Measurements from ENCODE around the gene CEACAM8. TPM values are rescaled to one million over a fixed set of nuclear protein-coding genes. Genes with fewer than 3 reads are reported as not detected.
"Not testable (repeated sequence)": the region's sequence is repeated elsewhere in the genome, so short reads cannot be mapped to it uniquely, and the experiment has no call there.

CEACAM8 gene
- total RNA-seq, result not detected

DNA sequence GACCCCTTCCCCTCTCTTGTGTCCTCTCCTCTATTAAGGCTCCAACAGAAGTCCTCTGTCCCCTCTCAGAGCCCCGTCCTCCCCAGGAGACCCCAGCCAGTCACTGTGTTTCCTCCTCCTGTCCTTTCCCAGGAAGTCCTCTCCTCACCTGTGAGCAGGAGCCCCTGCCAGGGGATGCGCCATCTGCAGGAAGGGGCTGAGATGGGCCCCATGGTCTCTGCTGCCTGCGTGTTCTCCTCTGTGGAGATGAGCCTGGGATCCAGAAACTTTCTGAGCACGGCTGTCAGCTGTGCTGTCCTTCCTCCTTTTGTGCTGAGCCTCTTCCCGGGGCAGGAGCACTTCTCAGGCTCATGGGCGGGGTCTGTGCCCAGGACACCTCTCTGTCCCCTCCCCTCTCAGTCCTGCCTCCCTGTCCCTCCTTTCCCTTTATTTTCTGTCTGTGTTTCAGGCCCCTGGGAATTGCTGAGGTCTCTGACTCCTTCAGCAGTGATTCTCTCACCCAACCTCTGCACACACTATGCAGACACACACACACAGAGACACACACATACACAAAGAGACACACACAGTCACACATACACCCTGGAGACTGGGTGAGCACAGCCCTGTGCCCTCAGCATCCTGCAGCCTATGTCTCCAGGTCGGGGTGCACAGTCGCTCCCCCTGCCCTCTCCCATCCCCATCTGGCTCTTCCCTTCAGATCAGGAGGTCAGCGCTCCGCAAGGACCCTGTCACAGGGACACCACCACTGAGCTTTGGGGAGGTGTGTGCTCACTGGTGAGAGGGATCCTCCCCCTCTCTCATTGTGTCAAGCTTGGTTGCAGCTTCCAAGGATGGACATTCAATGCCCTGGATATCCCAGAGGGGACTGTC is at the start of gene CEACAM8:
Gene CEACAM8 (minus strand): TSS at position 308 of the 873 bp plus-strand sequence. CDS start 96 bp downstream, at position 212.
- Mint-ChIP-seq H3K4me3 (no peak within 1 kb of the TSS), H3K9me3 (no peaks in the 10 kb centered on the region), H3K27ac (no peak within 1 kb of the TSS), H3K27me3 (peaks cover 32% of the 10 kb centered on the region), H3K36me3 (ENCODE audit: low read depth) (no peaks in the 10 kb centered on the region), H3K4me1 (no peaks in the 10 kb centered on the region)
- no peak for DNase-seq
- ChIA-PET POLR2A (no interaction called here), CTCF (interaction anchor here (2.2 to 3.2 kb wide), 2 partner anchors 28 to 66 kb away, joined by 6 to 20 read pairs; partner anchors contain the start of gene CEACAM1)

DNA sequence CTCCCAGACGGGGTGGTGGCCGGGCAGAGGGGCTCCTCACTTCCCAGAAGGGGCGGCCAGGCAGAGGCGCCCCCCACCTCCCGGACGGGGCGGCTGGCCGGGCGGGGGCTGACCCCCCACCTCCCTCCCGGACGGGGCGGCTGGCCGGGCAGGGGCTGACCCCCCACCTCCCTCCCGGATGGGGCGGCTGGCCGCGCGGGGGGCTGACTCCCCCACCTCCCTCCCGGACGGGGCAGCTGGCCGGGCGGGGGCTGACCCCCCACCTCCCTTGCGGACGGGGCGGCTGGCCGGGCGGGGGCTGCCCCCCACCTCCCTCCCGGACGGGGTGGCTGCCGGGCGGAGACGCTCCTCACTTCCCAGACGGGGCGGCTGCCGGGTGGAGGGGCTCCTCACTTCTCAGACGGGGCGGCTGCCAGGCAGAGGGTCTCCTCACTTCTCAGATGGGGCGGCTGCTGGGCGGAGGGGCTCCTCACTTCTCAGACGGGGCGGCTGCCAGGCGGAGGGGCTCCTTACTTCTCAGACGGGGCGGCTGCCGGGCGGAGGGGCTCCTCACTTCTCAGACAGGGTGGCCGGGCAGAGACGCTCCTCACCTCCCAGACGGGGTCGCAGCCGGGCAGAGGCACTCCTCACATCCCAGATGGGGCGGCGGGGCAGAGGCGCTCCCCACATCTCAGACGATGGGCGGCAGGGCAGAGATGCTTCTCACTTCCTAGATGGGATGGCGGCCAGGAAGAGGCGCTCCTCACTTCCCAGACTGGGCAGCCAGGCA is 44.8 kb upstream of the CEACAM8 start:
- peaks cover 20% of the 10 kb centered on the region for H3K27me3 Mint-ChIP-seq

DNA sequence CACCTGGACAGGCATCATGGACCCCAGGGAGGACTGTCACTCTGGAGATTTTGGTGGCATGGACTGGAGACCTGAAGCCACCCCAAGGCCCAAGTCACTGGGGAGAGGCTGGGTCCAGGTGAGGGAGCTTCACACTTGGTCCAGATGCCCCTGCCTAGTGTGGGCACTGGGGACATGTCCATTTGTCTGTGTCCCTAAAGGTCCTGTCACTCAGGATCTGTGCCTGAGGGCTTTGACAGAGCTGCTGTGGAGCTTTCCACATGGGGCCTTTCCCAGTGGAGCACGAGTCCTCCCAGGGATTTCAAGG is 40.5 kb upstream of the CEACAM8 start:
- H3K27me3 Mint-ChIP-seq, result peaks cover 17% of the 10 kb centered on the region
- H3K36me3 Mint-ChIP-seq (ENCODE audit: low read depth), result no peaks in the 10 kb centered on the region
- no peak overlapping the region for H3K27ac Mint-ChIP-seq
- DNase-seq, result no peak
- no peaks in the 10 kb centered on the region for H3K9me3 Mint-ChIP-seq
- CTCF ChIA-PET, result interaction anchor here (0.6 to 1.5 kb wide), 8 partner anchors 8 to 48 kb away, joined by 3 to 10 read pairs (median 4); no protein-coding TSS in a partner anchor
- H3K4me1 Mint-ChIP-seq, result no peaks in the 10 kb centered on the region
- no peak overlapping the region for H3K4me3 Mint-ChIP-seq
- POLR2A ChIA-PET, result no interaction called here

More for the DNA sequence above, 44.8 kb upstream of the CEACAM8 start:
- CTCF ChIA-PET; DNase-seq; H3K4me1 Mint-ChIP-seq; POLR2A ChIA-PET; H3K4me3 Mint-ChIP-seq; H3K36me3 Mint-ChIP-seq (ENCODE audit: low read depth); H3K9me3 Mint-ChIP-seq; H3K27ac Mint-ChIP-seq: not testable (repeated sequence)

DNA sequence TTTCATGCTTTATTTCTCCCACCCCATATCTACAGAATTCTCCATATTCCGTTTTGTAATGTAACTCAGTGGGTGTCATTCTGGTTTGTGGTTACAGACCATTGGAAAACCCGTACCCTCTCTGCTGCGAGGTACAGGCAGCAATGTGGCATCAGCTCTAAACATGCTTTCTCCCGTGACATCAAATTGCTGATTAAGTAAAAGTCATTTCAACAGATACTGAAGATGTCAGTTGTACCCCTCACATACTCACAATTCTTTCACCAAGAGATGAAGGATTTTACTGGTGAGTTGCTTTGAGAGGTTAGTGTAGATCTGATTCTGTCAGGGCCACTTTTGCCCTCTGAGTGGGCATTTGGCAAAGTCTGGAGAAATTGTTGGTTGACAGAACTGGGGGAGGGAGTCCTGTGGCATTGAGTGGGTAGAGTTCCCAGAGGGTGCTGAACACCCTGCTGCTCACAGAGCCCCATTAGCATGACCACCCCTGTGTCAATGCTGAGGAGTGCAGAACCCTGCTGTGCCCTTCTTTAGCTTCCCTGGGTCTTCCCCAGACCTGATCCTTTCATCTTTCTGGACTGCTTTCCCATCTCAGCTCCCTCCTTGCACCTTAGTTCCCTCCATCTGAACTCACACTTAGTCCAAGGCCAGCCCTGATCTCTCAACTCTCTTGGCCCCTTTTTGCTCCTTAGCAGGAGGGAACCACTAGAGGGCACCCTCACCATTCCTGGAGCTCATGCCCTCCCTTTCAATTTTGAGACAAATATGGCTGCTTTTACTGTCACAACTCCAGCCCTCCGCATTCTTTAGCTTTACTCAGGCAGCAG is 39.9 kb upstream of the CEACAM8 start:
- H3K9me3 Mint-ChIP-seq, result no peaks in the 10 kb centered on the region
- H3K4me1 Mint-ChIP-seq, result no peaks in the 10 kb centered on the region
- ChIA-PET CTCF (interaction anchor here (0.6 to 1.5 kb wide), 8 partner anchors 9 to 49 kb away, joined by 3 to 10 read pairs (median 4); no protein-coding TSS in a partner anchor), POLR2A (no interaction called here)
- no peak overlapping the region for H3K4me3 Mint-ChIP-seq
- no peak overlapping the region for H3K27ac Mint-ChIP-seq
- peaks cover 17% of the 10 kb centered on the region for H3K27me3 Mint-ChIP-seq
- DNase-seq, result peak; percentile 48
- H3K36me3 Mint-ChIP-seq (ENCODE audit: low read depth), result no peaks in the 10 kb centered on the region

DNA sequence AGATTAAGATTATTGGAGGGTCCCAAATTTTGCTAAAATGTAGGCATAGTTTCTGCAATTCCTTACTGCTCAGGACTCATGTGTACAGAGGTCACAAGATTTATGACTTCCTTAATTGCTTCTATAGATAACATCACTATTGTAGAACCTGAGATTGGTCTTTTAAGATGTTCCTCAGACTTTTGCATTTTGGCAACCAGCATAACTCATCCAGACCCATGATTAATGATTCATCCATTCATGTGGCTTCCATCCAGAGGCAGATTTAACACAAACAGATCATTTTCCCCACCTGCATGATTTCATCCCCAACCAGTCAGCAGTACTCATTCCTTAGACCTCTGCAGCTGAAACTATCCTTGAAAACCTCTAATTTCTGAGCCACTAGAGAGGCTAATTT is 34.5 kb upstream of the CEACAM8 start:
- Mint-ChIP-seq H3K9me3 (peaks cover 2% of the 10 kb centered on the region), H3K36me3 (ENCODE audit: low read depth) (no peaks in the 10 kb centered on the region), H3K4me1 (peaks cover 16% of the 10 kb centered on the region), H3K27me3 (peaks cover 3% of the 10 kb centered on the region), H3K27ac (no peak overlapping the region), H3K4me3 (no peak overlapping the region)
- DNase-seq, result no peak
- POLR2A ChIA-PET, result interaction anchor here (1.0 kb wide), 1 partner anchor 27 kb away, joined by 3 read pairs; no protein-coding TSS in a partner anchor
- CTCF ChIA-PET, result interaction anchor here (1.3 kb wide), 1 partner anchor 23 kb away, joined by 4 read pairs; no protein-coding TSS in a partner anchor

DNA sequence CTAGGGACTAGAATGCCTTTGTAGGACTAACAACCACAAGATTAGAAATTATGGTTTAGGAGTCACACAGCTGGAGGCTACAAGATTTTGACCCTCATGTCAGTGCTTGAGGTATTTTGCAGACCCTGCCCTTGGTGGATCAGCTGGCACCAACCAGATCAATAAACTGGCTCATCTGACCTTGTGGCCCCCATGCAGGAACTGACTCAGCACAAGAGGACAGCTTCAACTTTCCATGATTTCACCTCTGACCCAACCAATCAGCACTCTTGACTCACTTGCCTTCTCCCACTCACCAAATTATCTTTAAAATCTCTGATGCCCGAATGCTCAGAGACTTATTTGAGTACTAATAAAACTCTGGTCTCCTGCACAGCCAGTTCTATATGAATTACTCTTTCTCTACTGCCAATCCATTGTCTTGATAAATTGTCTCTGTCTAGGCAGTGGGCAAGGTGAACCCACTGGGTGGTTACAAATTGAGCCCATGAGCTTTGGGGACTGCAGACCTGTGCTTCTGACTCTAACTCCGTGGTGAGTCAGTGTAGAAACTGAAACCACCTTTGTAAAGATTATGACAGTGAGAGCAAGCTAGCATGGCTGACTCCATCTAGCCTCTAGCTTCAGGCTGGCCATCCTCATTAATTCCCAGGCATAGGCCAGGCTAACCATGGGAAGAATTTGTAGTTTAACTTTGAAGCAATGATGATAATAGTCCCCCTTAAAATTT is 33.9 kb upstream of the CEACAM8 start:
- no peak overlapping the region for H3K4me3 Mint-ChIP-seq
- peak overlapping the region; percentile 66 for H3K27ac Mint-ChIP-seq
- peaks cover 3% of the 10 kb centered on the region for H3K27me3 Mint-ChIP-seq
- no peaks in the 10 kb centered on the region for H3K36me3 Mint-ChIP-seq (ENCODE audit: low read depth)
- H3K9me3 Mint-ChIP-seq, result peaks cover 2% of the 10 kb centered on the region
- POLR2A ChIA-PET, result interaction anchor here (1.0 kb wide), 1 partner anchor 26 kb away, joined by 3 read pairs; no protein-coding TSS in a partner anchor
- H3K4me1 Mint-ChIP-seq, result peaks cover 16% of the 10 kb centered on the region
- CTCF ChIA-PET, result interaction anchor here (1.3 kb wide), 1 partner anchor 22 kb away, joined by 4 read pairs; no protein-coding TSS in a partner anchor
- DNase-seq, result peak; percentile 23

DNA sequence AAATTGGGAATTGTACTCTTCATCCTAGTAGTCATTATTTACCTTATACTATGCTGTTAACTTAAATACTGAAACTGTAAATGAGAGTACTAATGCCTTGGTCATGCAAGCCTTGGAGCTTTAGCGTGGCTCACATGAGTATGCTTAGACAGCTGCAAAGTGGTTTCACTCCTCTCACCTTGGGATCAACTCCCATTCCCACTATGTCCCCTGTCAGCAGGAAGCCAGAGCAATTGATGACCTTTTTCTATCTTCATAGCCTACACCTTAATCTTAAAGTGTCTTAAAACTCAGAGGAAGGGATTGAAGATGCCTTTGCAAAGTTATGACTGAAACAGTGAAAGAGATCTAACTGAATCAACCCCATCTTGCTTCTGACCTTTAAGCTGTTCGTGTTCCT is 33.2 kb upstream of the CEACAM8 start:
- Mint-ChIP-seq H3K9me3 (peaks cover 2% of the 10 kb centered on the region), H3K27ac (peak overlapping the region; percentile 66), H3K36me3 (ENCODE audit: low read depth) (no peaks in the 10 kb centered on the region), H3K27me3 (peaks cover 5% of the 10 kb centered on the region), H3K4me3 (no peak overlapping the region), H3K4me1 (peaks cover 16% of the 10 kb centered on the region)
- DNase-seq, result no peak
- ChIA-PET CTCF (interaction anchor here (1.3 kb wide), 1 partner anchor 22 kb away, joined by 4 read pairs; no protein-coding TSS in a partner anchor), POLR2A (no interaction called here)

DNA sequence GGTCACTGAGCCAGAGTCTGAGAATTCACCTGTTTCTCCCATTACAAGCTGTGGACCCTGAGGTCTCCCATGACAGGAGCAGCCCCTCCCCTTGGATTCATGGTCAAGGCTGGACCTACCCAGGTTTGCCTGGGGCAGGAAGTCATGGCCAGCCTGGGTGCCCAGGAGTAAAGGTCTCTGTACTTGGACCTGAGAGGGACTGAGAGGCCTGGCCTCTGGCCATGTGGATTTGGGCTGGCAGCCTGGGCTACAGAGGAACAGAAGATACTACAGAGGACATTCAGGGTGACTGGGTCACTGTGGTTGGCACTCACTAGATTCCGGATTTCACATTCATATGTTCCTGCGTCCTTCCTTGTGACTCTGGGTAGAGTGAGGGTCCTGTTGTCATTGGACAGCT is 31.5 kb upstream of the CEACAM8 start:
- peaks cover 2% of the 10 kb centered on the region for H3K9me3 Mint-ChIP-seq
- H3K4me3 Mint-ChIP-seq, result no peak overlapping the region
- POLR2A ChIA-PET, result no interaction called here
- peaks cover 5% of the 10 kb centered on the region for H3K27me3 Mint-ChIP-seq
- H3K4me1 Mint-ChIP-seq, result peaks cover 16% of the 10 kb centered on the region
- CTCF ChIA-PET, result interaction anchor here (2.6 kb wide), 1 partner anchor 9 kb away, joined by 10 read pairs; no protein-coding TSS in a partner anchor
- DNase-seq, result no peak
- H3K36me3 Mint-ChIP-seq (ENCODE audit: low read depth), result no peaks in the 10 kb centered on the region
- no peak overlapping the region for H3K27ac Mint-ChIP-seq

DNA sequence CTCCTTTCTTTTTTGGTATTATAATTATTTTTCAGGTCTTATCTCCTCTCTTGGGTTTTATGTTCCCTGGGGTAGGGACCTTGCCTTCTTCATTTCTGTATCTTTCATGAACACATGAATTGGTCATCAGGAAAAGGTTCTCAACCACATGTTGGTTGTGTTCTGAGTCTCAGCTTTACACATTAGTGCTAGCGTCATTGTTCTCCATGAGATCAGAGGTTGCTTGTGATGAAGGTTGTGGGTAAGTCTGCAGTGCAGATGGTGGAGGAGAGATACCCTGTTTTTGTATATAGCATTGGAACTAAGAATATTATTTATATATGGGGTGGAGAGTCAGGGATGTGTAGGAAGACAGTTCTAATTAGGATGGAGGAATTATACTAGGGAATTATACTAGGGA is 24.5 kb upstream of the CEACAM8 start:
- ChIA-PET CTCF (no interaction called here), POLR2A (no interaction called here)
- no peaks in the 10 kb centered on the region for H3K9me3 Mint-ChIP-seq
- no peaks in the 10 kb centered on the region for H3K4me1 Mint-ChIP-seq
- no peaks in the 10 kb centered on the region for H3K36me3 Mint-ChIP-seq (ENCODE audit: low read depth)
- peaks cover 29% of the 10 kb centered on the region for H3K27me3 Mint-ChIP-seq
- no peak overlapping the region for H3K4me3 Mint-ChIP-seq
- no peak for DNase-seq
- no peak overlapping the region for H3K27ac Mint-ChIP-seq

DNA sequence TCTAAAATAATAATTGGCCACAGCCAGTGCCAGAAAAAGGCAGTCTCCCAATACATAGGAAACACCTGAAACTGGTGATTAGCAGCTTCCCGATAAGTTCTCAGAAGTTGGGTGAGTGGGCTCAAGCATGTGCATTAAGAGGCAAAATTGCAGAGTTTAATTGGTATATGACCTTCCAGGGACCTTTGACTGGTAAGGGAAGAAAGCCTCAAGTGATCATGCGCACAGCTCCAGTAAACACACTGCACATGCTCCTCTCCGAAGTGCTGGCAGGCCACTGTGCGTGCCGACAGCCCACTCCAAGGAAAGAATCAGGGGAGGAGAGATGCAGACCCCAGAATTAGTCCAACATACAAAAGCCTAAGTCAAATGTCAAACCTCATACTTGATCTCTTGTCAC is 18.9 kb upstream of the CEACAM8 start:
- no peak for DNase-seq
- Mint-ChIP-seq H3K9me3 (no peaks in the 10 kb centered on the region), H3K27ac (no peak overlapping the region), H3K4me1 (no peaks in the 10 kb centered on the region), H3K4me3 (no peak overlapping the region), H3K27me3 (peaks cover 22% of the 10 kb centered on the region), H3K36me3 (ENCODE audit: low read depth) (no peaks in the 10 kb centered on the region)
- ChIA-PET CTCF (interaction anchor here (1.0 kb wide), 1 partner anchor 21 kb away, joined by 4 read pairs; no protein-coding TSS in a partner anchor), POLR2A (no interaction called here)

DNA sequence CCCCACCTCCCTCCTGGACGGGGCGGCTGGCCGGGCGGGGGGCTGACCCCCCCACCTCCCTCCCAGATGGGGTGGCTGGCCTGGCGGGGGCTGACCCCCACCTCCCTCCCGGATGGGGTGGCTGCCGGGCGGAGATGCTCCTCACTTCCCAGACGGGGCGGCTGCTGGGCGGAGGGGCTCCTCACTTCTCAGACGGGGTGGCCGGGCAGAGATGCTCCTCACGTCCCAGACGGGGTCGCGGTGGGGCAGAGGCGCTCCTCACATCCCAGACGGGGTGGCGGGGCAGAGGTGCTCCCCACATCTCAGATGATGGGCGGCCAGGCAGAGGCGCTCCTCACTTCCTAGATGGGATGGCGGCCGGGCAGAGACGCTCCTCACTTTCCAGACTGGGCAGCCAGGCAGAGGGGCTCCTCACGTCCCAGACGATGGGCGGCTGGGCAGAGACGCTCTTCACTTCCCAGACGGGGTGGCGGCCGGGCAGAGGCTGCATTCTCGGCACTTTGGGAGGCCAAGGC is 15.7 kb upstream of the CEACAM8 start:
- H3K4me1 Mint-ChIP-seq; H3K36me3 Mint-ChIP-seq (ENCODE audit: low read depth); H3K4me3 Mint-ChIP-seq; CTCF ChIA-PET; DNase-seq; H3K27ac Mint-ChIP-seq; H3K9me3 Mint-ChIP-seq; POLR2A ChIA-PET: not testable (repeated sequence)
- peaks cover 22% of the 10 kb centered on the region for H3K27me3 Mint-ChIP-seq

Data from activated CD4-positive, alpha-beta memory T cell treated with anti-CD3 and anti-CD28 coated beads, Interleukin-2, amount 10 ng/mL, durations not matched to agents 7 days and 5 days (primary cell).